ENCODE results near the gene KTN1.

KTN1 gene

DNA sequence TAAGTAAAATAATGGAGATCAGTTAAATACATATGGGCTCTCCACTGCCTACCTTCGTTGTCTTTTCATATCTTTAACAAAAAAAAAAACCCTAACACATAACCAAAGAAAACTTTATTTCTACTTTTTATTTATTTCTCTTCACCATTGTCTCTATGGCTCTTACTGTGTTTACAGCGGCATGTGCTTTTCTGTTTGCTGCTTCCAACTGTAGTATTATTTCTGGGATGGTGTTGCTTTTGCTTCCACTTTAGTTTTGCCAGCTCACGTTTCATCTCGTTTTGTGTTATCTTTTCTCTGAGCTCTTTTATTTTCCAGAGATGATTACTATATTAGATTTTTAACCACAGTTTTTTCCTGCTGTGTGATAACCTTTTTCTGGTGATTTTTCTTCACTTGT, 46.1 kb downstream of the KTN1 start:
- in situ Hi-C loops (cut with MboI; ENCODE audit: low sequenced_read_pairs, unreplicated experiment): no loop called here
- no peak for DNase-seq (ENCODE audit: low spot score)
- no peak for TF ChIP-seq CTCF (IDR thresholded peaks at IDR 0.05; ENCODE audit: borderline replicate concordance, control extremely low read depth, extremely low read depth, insufficient read depth, missing control alignments)

DNA sequence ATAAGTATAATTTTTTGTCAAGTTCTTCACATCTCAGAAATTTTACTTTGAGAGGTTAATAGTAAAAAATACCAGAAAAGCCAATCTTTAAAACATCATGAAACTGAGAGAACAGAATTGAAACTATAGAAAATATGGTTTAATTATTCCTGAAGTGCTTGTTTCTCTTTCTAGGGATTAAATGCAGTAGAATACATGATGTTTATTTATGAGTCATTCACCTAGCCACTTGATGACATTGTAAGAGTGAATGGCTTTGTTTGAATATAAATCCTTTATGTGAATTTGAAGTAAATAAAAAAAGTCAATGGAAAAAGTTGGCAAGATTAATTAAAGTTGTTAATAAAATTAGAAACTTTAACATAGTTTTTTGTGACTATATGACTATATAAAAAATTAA, 48.4 kb downstream of the KTN1 start:
- DNase-seq (ENCODE audit: low spot score): no peak
- no peak for TF ChIP-seq CTCF (IDR thresholded peaks at IDR 0.05; ENCODE audit: borderline replicate concordance, control extremely low read depth, extremely low read depth, insufficient read depth, missing control alignments)
- in situ Hi-C loops (cut with MboI; ENCODE audit: low sequenced_read_pairs, unreplicated experiment): no loop called here

- no peak for TF ChIP-seq CTCF (IDR thresholded peaks at IDR 0.05; ENCODE audit: borderline replicate concordance, control extremely low read depth, extremely low read depth, insufficient read depth, missing control alignments)
- in situ Hi-C loops (cut with MboI; ENCODE audit: low sequenced_read_pairs, unreplicated experiment): no loop called here
- no peak for DNase-seq (ENCODE audit: low spot score)
These were observed 58.7 kb downstream of the KTN1 start for GRCh38 chr14:55638665-55639064.

DNA sequence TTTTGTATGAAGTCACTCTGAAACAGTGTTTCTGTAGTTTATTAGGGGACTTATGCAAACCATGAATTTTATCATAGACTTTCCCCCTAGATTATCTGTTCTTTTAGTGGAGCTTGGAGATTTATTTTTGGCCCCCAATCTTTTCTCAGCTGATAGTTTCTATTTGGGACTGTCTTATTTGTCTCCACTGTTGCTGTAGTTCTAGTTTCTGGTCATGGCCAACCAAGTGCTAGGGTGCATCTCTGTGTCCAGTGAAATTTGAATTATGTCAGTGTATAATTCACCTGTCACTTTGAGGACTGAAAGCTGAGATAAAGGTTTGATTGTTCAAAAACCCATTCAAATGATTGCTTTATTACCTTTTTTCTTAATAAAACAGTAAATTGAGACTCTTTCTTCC, 61.3 kb downstream of the KTN1 start:
- DNase-seq (ENCODE audit: low spot score): no peak
- no peak for TF ChIP-seq CTCF (IDR thresholded peaks at IDR 0.05; ENCODE audit: borderline replicate concordance, control extremely low read depth, extremely low read depth, insufficient read depth, missing control alignments)
- in situ Hi-C loops (cut with MboI; ENCODE audit: low sequenced_read_pairs, unreplicated experiment): no loop called here

DNA sequence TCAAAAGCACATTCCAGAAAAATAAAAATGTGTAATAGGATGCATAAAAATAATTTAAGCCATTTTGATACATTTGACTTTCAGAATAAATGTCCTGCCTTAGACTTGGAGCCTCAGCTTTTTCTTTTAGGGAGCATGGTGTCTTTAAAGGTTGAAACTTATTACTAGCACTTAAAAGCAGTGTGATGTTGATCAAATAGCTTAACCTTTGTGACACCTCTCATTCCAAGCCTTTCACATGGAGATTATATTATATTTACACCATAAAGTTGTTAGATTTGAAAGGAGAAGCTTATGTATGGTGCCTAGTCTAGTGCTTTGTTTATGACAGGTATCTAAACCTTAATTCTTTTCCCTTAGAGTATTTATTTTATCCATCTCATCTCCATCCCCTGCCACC, 61.9 kb downstream of the KTN1 start:
- TF ChIP-seq CTCF (IDR thresholded peaks at IDR 0.05; ENCODE audit: borderline replicate concordance, control extremely low read depth, extremely low read depth, insufficient read depth, missing control alignments): no peak
- no peak for DNase-seq (ENCODE audit: low spot score)
- in situ Hi-C loops (cut with MboI; ENCODE audit: low sequenced_read_pairs, unreplicated experiment): no loop called here

DNA sequence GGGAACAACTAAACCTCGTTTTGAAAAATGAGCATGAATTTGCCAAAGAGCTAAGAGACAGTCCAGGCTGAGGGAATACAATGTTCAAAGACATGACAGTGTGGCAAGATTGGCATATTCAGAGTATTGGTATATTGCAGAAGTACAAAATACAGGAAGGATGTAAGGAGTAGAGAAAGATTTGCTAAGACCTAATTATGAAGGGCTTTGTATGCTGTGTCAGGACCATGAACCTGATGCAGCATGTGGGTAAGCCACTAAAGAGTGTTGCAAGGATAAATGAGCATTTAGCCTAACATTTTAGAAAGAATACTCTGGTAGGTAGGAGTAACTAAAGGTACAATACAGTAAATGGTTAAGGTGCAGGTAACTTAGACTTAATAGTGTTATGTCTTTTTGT, 65.1 kb downstream of the KTN1 start:
- no peak for DNase-seq (ENCODE audit: low spot score)
- no peak for TF ChIP-seq CTCF (IDR thresholded peaks at IDR 0.05; ENCODE audit: borderline replicate concordance, control extremely low read depth, extremely low read depth, insufficient read depth, missing control alignments)
- in situ Hi-C loops (cut with MboI; ENCODE audit: low sequenced_read_pairs, unreplicated experiment): no loop called here
